Kidney epithelial cell (primary cell): ENCODE measurements around the gene PPM1E. TPM values are rescaled to one million over a fixed set of nuclear protein-coding genes. Genes with fewer than 3 reads are reported as not detected.
"Not testable (repeated sequence)": the region's sequence is repeated elsewhere in the genome, so short reads cannot be mapped to it uniquely, and the experiment has no call there.

ENCODE experiments used
- DNase-seq: peaks from one replicate; pipeline ENCODE4 v3.0.0-alpha.2; 2010; ENCODE audit warnings: low read depth
- H3K27me3 ChIP-seq: 2 replicates; pipeline ENCODE4 v1.6.0; 2011; ENCODE audit warnings: low read length; ENCODE audit not compliant: control insufficient read depth, insufficient read depth
- H3K36me3 ChIP-seq: 2 replicates; pipeline ENCODE4 v1.5.1; 2011; ENCODE audit warnings: low read length; ENCODE audit not compliant: control insufficient read depth, insufficient read depth
- H3K4me3 ChIP-seq: 2 replicates; pipeline ENCODE4 v1.5.1; 2011; ENCODE audit warnings: low read depth, mild to moderate bottlenecking, control low read depth, low read length
- CTCF ChIP-seq: IDR thresholded peaks from 2 replicates; pipeline ENCODE4 v1.5.1; 2011; ENCODE audit warnings: mild to moderate bottlenecking, moderate library complexity, low read length, control low read depth, inconsistent platforms; ENCODE audit not compliant: insufficient read depth, poor library complexity, severe bottlenecking
- total RNA-seq: library from RNA; depleted of rRNA; stranded (reverse); fragments of >200 nt; gene quantifications from 2 replicates; pipeline ENCODE4 v1.2.3, GENCODE V29; 2015

PPM1E gene
- total RNA-seq, 1 donor from 2014 or later = 2.4 TPM

- no peak for DNase-seq
- no peak for TF ChIP-seq CTCF
Measured at GRCh38 chr17:58785097-58785496, 29.4 kb downstream of the PPM1E start.

GRCh38 chr17:58786586-58787295 lies 31.1 kb downstream of the PPM1E start:
- no peak overlapping the region for H3K4me3 ChIP-seq
- DNase-seq = no peak
- no peaks in the 10 kb centered on the region for H3K27me3 ChIP-seq
- no peaks in the 10 kb centered on the region for H3K36me3 ChIP-seq
- no peak for TF ChIP-seq CTCF

More at GRCh38 chr17:58785097-58785496, 29.4 kb downstream of the PPM1E start:
- Histone ChIP-seq H3K36me3 (no peaks in the 10 kb centered on the region), H3K27me3 (no peaks in the 10 kb centered on the region), H3K4me3 (no peak overlapping the region)

GRCh38 chr17:58788199-58788598 lies 32.5 kb downstream of the PPM1E start:
- Histone ChIP-seq H3K27me3 (no peaks in the 10 kb centered on the region), H3K36me3 (no peaks in the 10 kb centered on the region), H3K4me3 (no peak overlapping the region)
- no peak for TF ChIP-seq CTCF
- no peak for DNase-seq

GRCh38 chr17:58789160-58789559 lies 33.5 kb downstream of the PPM1E start:
- no peak for DNase-seq
- TF ChIP-seq CTCF = no peak
- Histone ChIP-seq H3K4me3 (no peak overlapping the region), H3K36me3 (no peaks in the 10 kb centered on the region), H3K27me3 (no peaks in the 10 kb centered on the region)

- Histone ChIP-seq H3K27me3 (no peaks in the 10 kb centered on the region), H3K4me3 (no peak overlapping the region), H3K36me3 (no peaks in the 10 kb centered on the region)
- TF ChIP-seq CTCF = no peak
- no peak for DNase-seq
Measured at GRCh38 chr17:58789831-58790230, 34.2 kb downstream of the PPM1E start.

- not testable (repeated sequence) for H3K4me3 ChIP-seq, H3K27me3 ChIP-seq, H3K36me3 ChIP-seq, DNase-seq
Measured at GRCh38 chr17:58794508-58794907, 38.9 kb downstream of the PPM1E start.
